SK-N-SH (cell line): ENCODE data around the gene GPR25. TPM values are rescaled to one million over a fixed set of nuclear protein-coding genes. Genes with fewer than 3 reads are reported as not detected.

ENCODE experiments used
- CTCF ChIA-PET: fragments of 300-600, 350-600 bp; formaldehyde crosslinking; extraction: SDS; loops from one replicate; lab custom pipeline; 2021; lab: Yijun Ruan, JAX
- POLR2A ChIA-PET: fragments of 350-600 bp; sonication (Branson Sonifier 250); formaldehyde crosslinking; extraction: SDS; loops from one replicate; lab custom pipeline; 2020; ENCODE audit warnings: antibody characterized with exemption, inconsistent platforms; lab: Yijun Ruan, JAX
- DNase-seq: peaks from one replicate; pipeline ENCODE4 v3.0.0; 2012
- H2AFZ ChIP-seq: fragments of 200-600 bp; sonication (generic); 2 replicates; pipeline ENCODE4 v1.8.1; 2016; ENCODE audit warnings: antibody characterized with exemption, mild to moderate bottlenecking, low read depth
- H3F3A ChIP-seq: fragments of 200-600 bp; sonication (generic); replicated peaks from 2 replicates; pipeline ENCODE3; 2016; ENCODE audit warnings: antibody characterized with exemption, mild to moderate bottlenecking; ENCODE audit not compliant: insufficient read depth
- H3K27ac ChIP-seq, 2 experiments: fragments of 200-500 bp in 1 of 2; fragments of 200-600 bp in 1 of 2; sonication (Bioruptor generic) in 1 of 2; sonication (generic), shearing (Covaris generic) in 1 of 2; 2 replicates each; pipeline versions ENCODE4 v1.5.1 to v1.6.1; 2014 to 2016; ENCODE audit warnings: low read depth in 2 of 2, inconsistent platforms in 1 of 2, low read length in 1 of 2, mild to moderate bottlenecking in 1 of 2, mixed read lengths in 1 of 2
- H3K27me3 ChIP-seq: fragments of 200-600 bp; sonication (generic), shearing (Covaris generic); 2 replicates; pipeline ENCODE4 v1.6.1; 2016; ENCODE audit warnings: mixed run types; ENCODE audit not compliant: insufficient read depth
- H3K36me3 ChIP-seq, 2 experiments: fragments of 200-500 bp in 1 of 2; fragments of 200-600 bp in 1 of 2; sonication (Bioruptor generic) in 1 of 2; sonication (generic) in 1 of 2; replicated peaks in 1 of 2; 2 replicates each; pipeline versions ENCODE3 to v1.5.1; 2014 to 2016; ENCODE audit warnings: low read length in 1 of 2, mild to moderate bottlenecking in 1 of 2; ENCODE audit not compliant: insufficient read depth in 2 of 2, control insufficient read depth in 1 of 2
- H3K4me1 ChIP-seq, 2 experiments: fragments of 200-500 bp in 1 of 2; fragments of 200-600 bp in 1 of 2; sonication (Bioruptor generic) in 1 of 2; sonication (generic), shearing (Covaris generic) in 1 of 2; 2 replicates each; pipeline versions ENCODE4 v1.5.1 to v1.6.1; 2014 to 2016; ENCODE audit warnings: low read depth in 1 of 2, low read length in 1 of 2, mixed run types in 1 of 2; ENCODE audit not compliant: insufficient read depth in 2 of 2, control insufficient read depth in 1 of 2
- H3K4me2 ChIP-seq: fragments of 200-600 bp; sonication (generic), shearing (Covaris generic); 2 replicates; pipeline ENCODE4 v1.6.1; 2017; ENCODE audit warnings: mixed run types
- H3K4me3 ChIP-seq, 2 experiments: fragments of 200-500 bp in 1 of 2; fragments of 200-600 bp in 1 of 2; sonication (Bioruptor generic) in 1 of 2; sonication (generic), shearing (Covaris generic) in 1 of 2; 2 replicates each; pipeline versions ENCODE4 v1.5.1 to v1.8.1; 2014 to 2016; ENCODE audit warnings: low read depth in 2 of 2, inconsistent platforms in 1 of 2, low read length in 1 of 2, mild to moderate bottlenecking in 1 of 2, mixed read lengths in 1 of 2, moderate library complexity in 1 of 2
- H3K79me2 ChIP-seq: fragments of 200-600 bp; sonication (generic); 2 replicates; pipeline ENCODE4 v1.8.1; 2017; ENCODE audit warnings: mild to moderate bottlenecking; ENCODE audit not compliant: insufficient read depth
- H3K9ac ChIP-seq: fragments of 200-600 bp; sonication (generic); 2 replicates; pipeline ENCODE4 v1.6.1; 2017; ENCODE audit warnings: mixed run types
- H3K9me2 ChIP-seq: fragments of 200-600 bp; sonication (generic); 2 replicates; pipeline ENCODE4 v1.6.1; 2017; ENCODE audit warnings: mixed run types
- H3K9me3 ChIP-seq: fragments of 200-600 bp; sonication (generic); 2 replicates; pipeline ENCODE4 v1.6.1; 2017; ENCODE audit warnings: mixed run types, mild to moderate bottlenecking, moderate library complexity
- H4K20me1 ChIP-seq: fragments of 200-600 bp; sonication (generic); 2 replicates; pipeline ENCODE4 v1.6.1; 2017; ENCODE audit warnings: mild to moderate bottlenecking, mixed run types; ENCODE audit not compliant: insufficient read depth
- CHD2 ChIP-seq: fragments of 150-350 bp; IDR thresholded peaks from 2 replicates; pipeline ENCODE4 v1.6.1; 2018; ENCODE audit warnings: low read length; ENCODE audit not compliant: partially characterized antibody
- EP300 ChIP-seq, 2 experiments: IDR thresholded peaks; 2 replicates each; pipeline versions ENCODE4 v1.4.0 to v1.6.1; 2012; ENCODE audit warnings: borderline replicate concordance in 1 of 2, low read depth in 1 of 2, low read length in 1 of 2
- FOXM1 ChIP-seq: IDR thresholded peaks from 2 replicates; pipeline ENCODE4 v1.4.0; 2012; ENCODE audit warnings: low read depth, mild to moderate bottlenecking
- GATA2 ChIP-seq: sonication (generic); formaldehyde crosslinking; IDR thresholded peaks from 2 replicates; pipeline ENCODE4 v1.5.0; 2020; ENCODE audit warnings: mild to moderate bottlenecking, missing genetic modification reagents
- JUND ChIP-seq: IDR thresholded peaks from 2 replicates; pipeline ENCODE4 v1.4.0; 2012
- MAX ChIP-seq: IDR thresholded peaks from 2 replicates; pipeline ENCODE4 v1.4.0; 2012; ENCODE audit warnings: low read depth
- MEF2A ChIP-seq: IDR thresholded peaks from 2 replicates; pipeline ENCODE4 v1.4.0; 2012; ENCODE audit warnings: low read depth, borderline replicate concordance
- MXI1 ChIP-seq: IDR thresholded peaks from 2 replicates; pipeline ENCODE4 v1.6.1; 2012; ENCODE audit warnings: mild to moderate bottlenecking, low read depth, low read length, improper control_type of control experiment
- NRF1 ChIP-seq: IDR thresholded peaks from 2 replicates; pipeline ENCODE4 v1.6.1; 2012; ENCODE audit warnings: low read depth, mild to moderate bottlenecking, low read length
- POLR2AphosphoS5 ChIP-seq: IDR thresholded peaks from 2 replicates; pipeline ENCODE4 v1.6.1; 2012; ENCODE audit warnings: low read depth, low read length
- RAD21 ChIP-seq: IDR thresholded peaks from 2 replicates; pipeline ENCODE4 v1.6.1; 2012; ENCODE audit warnings: mild to moderate bottlenecking, low read length
- RFX5 ChIP-seq: IDR thresholded peaks from 2 replicates; pipeline ENCODE4 v1.6.1; 2012; ENCODE audit warnings: mild to moderate bottlenecking, improper control_type of control experiment, low read length
- RXRA ChIP-seq: IDR thresholded peaks from 2 replicates; pipeline ENCODE4 v1.4.0; 2012; ENCODE audit warnings: low read depth, mild to moderate bottlenecking, borderline replicate concordance
- SMC3 ChIP-seq: IDR thresholded peaks from 2 replicates; pipeline ENCODE4 v1.6.1; 2012; ENCODE audit warnings: low read depth, low read length, improper control_type of control experiment
- TAF1 ChIP-seq: IDR thresholded peaks from 2 replicates; pipeline ENCODE4 v1.6.1; 2012; ENCODE audit warnings: low read depth, mild to moderate bottlenecking, low read length, moderate library complexity, borderline replicate concordance
- TEAD4 ChIP-seq: IDR thresholded peaks from 2 replicates; pipeline ENCODE4 v1.4.0; 2012; ENCODE audit warnings: mild to moderate bottlenecking, borderline replicate concordance; ENCODE audit not compliant: insufficient read depth
- YY1 ChIP-seq: IDR thresholded peaks from 2 replicates; pipeline ENCODE4 v1.4.0; 2012; ENCODE audit warnings: low read depth, mild to moderate bottlenecking
- ZBTB33 ChIP-seq: IDR thresholded peaks from 2 replicates; pipeline ENCODE4 v1.4.0; 2012; ENCODE audit warnings: low read depth, borderline replicate concordance
- WGBS: methylation state at CpG from one replicate; pipeline ENCODE4 v1.1.6; 2017; ENCODE audit warnings: low lambda C conversion rate; 5-methylcytosine and 5-hydroxymethylcytosine counted together
- polyA plus RNA-seq, 3 experiments: library from polyadenylated mRNA; depleted of rRNA; stranded (reverse); fragments of >200 nt; gene quantifications; 2 replicates each; pipeline ENCODE4 v1.2.3, GENCODE V29; 2012
- TF ChIP-seq, protein P1 (sequence below): IDR thresholded peaks from 2 replicates; pipeline ENCODE4 v1.6.1; 2012; ENCODE audit warnings: mild to moderate bottlenecking, low read depth, low read length, moderate library complexity
- TF ChIP-seq, protein P2 (sequence below): fragments of 150-350 bp; IDR thresholded peaks from 2 replicates; pipeline ENCODE4 v1.6.1; 2016; ENCODE audit warnings: mild to moderate bottlenecking, low read depth, low read length

Gene GPR25
- polyA plus RNA-seq, 1 of the 3 experiments (the other 2 are of a cell fraction): not detected

DNA sequence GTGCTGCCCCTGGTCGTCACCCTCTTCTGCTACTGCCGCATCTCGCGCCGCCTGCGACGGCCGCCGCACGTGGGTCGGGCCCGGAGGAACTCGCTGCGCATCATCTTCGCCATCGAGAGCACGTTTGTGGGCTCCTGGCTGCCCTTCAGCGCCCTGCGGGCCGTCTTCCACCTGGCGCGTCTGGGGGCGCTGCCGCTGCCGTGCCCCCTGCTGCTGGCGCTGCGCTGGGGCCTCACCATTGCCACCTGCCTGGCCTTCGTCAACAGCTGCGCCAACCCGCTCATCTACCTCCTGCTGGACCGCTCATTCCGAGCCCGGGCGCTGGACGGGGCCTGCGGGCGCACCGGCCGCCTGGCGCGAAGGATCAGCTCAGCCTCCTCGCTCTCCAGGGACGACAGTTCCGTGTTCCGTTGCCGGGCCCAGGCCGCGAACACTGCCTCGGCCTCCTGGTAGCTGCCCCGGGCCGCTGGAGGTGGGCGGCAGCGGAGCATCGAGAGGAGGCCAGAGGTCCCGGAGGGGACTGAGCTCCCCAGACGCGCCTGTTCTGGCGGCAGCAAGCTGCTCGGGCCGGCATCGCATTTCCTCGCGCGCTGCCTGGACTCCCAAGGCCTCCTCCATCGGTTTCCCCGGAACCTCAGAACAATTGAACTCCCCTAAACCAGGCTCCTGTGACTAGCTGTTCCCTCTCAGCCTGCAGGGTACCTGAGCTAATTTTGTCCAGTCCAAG lies 1.1 kb downstream of the GPR25 start:
- TF ChIP-seq RXRA: no peak
- no peak for DNase-seq
- no peaks in the 10 kb centered on the region for H3F3A ChIP-seq
- no peaks in the 10 kb centered on the region for H3K27me3 ChIP-seq
- no peaks in the 10 kb centered on the region for H3K36me3 ChIP-seq
- H3K4me3 ChIP-seq: no peak overlapping the region
- no peak overlapping the region for H3K27ac ChIP-seq
- no peak overlapping the region for H3K4me2 ChIP-seq
- H3K9me3 ChIP-seq: no peaks in the 10 kb centered on the region
- no peaks in the 10 kb centered on the region for H3K9me2 ChIP-seq
- H3K79me2 ChIP-seq: no peaks in the 10 kb centered on the region
- ChIA-PET CTCF (no interaction called here), POLR2A (no interaction called here)
- WGBS: 93% methylated on average over 59 of the region's 66 CpGs
- H3K4me1 ChIP-seq: no peaks in the 10 kb centered on the region
- H4K20me1 ChIP-seq: no peaks in the 10 kb centered on the region
- H3K9ac ChIP-seq: no peak overlapping the region
- no peak overlapping the region for H2AFZ ChIP-seq

- 60% methylated on average over 6 of the region's 6 CpGs for WGBS
- Histone ChIP-seq H4K20me1 (no peaks in the 10 kb centered on the region), H3K27ac (no peak overlapping the region), H3K4me2 (no peak overlapping the region), H2AFZ (no peak overlapping the region), H3K9me2 (no peaks in the 10 kb centered on the region), H3K9me3 (no peaks in the 10 kb centered on the region), H3K27me3 (no peaks in the 10 kb centered on the region), H3K79me2 (no peaks in the 10 kb centered on the region)
- DNase-seq: no peak
- POLR2A ChIA-PET: no interaction called here
- no peak for TF ChIP-seq MEF2A
- TF ChIP-seq TEAD4: no peak
- no peak for TF ChIP-seq GATA2 (CRISPR knock-in tag)
- no peak for TF ChIP-seq NRF1
- no peak for TF ChIP-seq MXI1
- TF ChIP-seq, protein P1, sequence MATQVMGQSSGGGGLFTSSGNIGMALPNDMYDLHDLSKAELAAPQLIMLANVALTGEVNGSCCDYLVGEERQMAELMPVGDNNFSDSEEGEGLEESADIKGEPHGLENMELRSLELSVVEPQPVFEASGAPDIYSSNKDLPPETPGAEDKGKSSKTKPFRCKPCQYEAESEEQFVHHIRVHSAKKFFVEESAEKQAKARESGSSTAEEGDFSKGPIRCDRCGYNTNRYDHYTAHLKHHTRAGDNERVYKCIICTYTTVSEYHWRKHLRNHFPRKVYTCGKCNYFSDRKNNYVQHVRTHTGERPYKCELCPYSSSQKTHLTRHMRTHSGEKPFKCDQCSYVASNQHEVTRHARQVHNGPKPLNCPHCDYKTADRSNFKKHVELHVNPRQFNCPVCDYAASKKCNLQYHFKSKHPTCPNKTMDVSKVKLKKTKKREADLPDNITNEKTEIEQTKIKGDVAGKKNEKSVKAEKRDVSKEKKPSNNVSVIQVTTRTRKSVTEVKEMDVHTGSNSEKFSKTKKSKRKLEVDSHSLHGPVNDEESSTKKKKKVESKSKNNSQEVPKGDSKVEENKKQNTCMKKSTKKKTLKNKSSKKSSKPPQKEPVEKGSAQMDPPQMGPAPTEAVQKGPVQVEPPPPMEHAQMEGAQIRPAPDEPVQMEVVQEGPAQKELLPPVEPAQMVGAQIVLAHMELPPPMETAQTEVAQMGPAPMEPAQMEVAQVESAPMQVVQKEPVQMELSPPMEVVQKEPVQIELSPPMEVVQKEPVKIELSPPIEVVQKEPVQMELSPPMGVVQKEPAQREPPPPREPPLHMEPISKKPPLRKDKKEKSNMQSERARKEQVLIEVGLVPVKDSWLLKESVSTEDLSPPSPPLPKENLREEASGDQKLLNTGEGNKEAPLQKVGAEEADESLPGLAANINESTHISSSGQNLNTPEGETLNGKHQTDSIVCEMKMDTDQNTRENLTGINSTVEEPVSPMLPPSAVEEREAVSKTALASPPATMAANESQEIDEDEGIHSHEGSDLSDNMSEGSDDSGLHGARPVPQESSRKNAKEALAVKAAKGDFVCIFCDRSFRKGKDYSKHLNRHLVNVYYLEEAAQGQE: no peak
- TF ChIP-seq ZBTB33: no peak
- no peak for TF ChIP-seq POLR2AphosphoS5
- no peak for TF ChIP-seq YY1
- no peak for TF ChIP-seq FOXM1
- TF ChIP-seq, protein P2, sequence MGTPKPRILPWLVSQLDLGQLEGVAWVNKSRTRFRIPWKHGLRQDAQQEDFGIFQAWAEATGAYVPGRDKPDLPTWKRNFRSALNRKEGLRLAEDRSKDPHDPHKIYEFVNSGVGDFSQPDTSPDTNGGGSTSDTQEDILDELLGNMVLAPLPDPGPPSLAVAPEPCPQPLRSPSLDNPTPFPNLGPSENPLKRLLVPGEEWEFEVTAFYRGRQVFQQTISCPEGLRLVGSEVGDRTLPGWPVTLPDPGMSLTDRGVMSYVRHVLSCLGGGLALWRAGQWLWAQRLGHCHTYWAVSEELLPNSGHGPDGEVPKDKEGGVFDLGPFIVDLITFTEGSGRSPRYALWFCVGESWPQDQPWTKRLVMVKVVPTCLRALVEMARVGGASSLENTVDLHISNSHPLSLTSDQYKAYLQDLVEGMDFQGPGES: no peak
- no peak for TF ChIP-seq SMC3
- TF ChIP-seq MAX: no peak
- TF ChIP-seq EP300 (IDR thresholded peaks at IDR 0.05; ENCODE audit: borderline replicate concordance in 1 of 2, low read depth in 1 of 2, low read length in 1 of 2): no peak
- no peak for TF ChIP-seq RFX5
- no peak for TF ChIP-seq CHD2
- no peak for TF ChIP-seq JUND
- TF ChIP-seq TAF1: no peak
- no peak for TF ChIP-seq RAD21
- no peak for TF ChIP-seq RXRA
- TF ChIP-seq, all 33 proteins: peak for 0
- Histone ChIP-seq H3K36me3 (no peaks in the 10 kb centered on the region), H3F3A (no peaks in the 10 kb centered on the region), H3K4me3 (no peak overlapping the region), H3K4me1 (no peaks in the 10 kb centered on the region), H3K9ac (no peak overlapping the region)
- CTCF ChIA-PET: no interaction called here
Observed at GRCh38 chr1:200874694-200875093, 1.9 kb downstream of the GPR25 start.
